ENCODE data around the gene C2CD4A. TPM values are rescaled to one million over a fixed set of nuclear protein-coding genes. Genes with fewer than 3 reads are reported as not detected.

C2CD4A gene
- total RNA-seq, 1 donor from 2014 or later: not detected

GRCh38 chr15:62115847-62116246, 49.1 kb downstream of the C2CD4A start:
- no peaks in the 10 kb centered on the region for H3K36me3 Mint-ChIP-seq (ENCODE audit: low read depth)
- H3K27me3 Mint-ChIP-seq: peaks cover 15% of the 10 kb centered on the region
- no peaks in the 10 kb centered on the region for H3K9me3 Mint-ChIP-seq
- ATAC-seq (ENCODE audit: low read depth) (no peak), DNase-seq (no peak)
- H3K4me1 Mint-ChIP-seq: no peaks in the 10 kb centered on the region
- TF ChIP-seq CTCF (IDR thresholded peaks at IDR 0.05): no peak
- POLR2A ChIA-PET: no interaction called here
- CTCF ChIA-PET: no interaction called here
- intact Hi-C loops (cut with micrococcal nuclease): no loop called here
- no peak overlapping the region for H3K4me3 Mint-ChIP-seq
- no peak overlapping the region for H3K27ac Mint-ChIP-seq

- H3K27ac Mint-ChIP-seq: no peak overlapping the region
- intact Hi-C loops (cut with micrococcal nuclease): no loop called here
- no peak overlapping the region for H3K4me3 Mint-ChIP-seq
- peaks cover 15% of the 10 kb centered on the region for H3K27me3 Mint-ChIP-seq
- ChIA-PET CTCF (no interaction called here), POLR2A (no interaction called here)
- H3K4me1 Mint-ChIP-seq: no peaks in the 10 kb centered on the region
- no peak for DNase-seq
- ATAC-seq (ENCODE audit: low read depth): no peak
- no peaks in the 10 kb centered on the region for H3K36me3 Mint-ChIP-seq (ENCODE audit: low read depth)
- no peak for TF ChIP-seq CTCF (IDR thresholded peaks at IDR 0.05)
- H3K9me3 Mint-ChIP-seq: no peaks in the 10 kb centered on the region
Observed at GRCh38 chr15:62118520-62119226, 51.9 kb downstream of the C2CD4A start.

- ChIA-PET CTCF (no interaction called here), POLR2A (no interaction called here)
- H3K27ac Mint-ChIP-seq: no peak overlapping the region
- ATAC-seq (ENCODE audit: low read depth) (no peak), DNase-seq (no peak)
- intact Hi-C loops (cut with micrococcal nuclease): no loop called here
- no peak for TF ChIP-seq CTCF (IDR thresholded peaks at IDR 0.05)
- peaks cover 13% of the 10 kb centered on the region for H3K27me3 Mint-ChIP-seq
- peaks cover 4% of the 10 kb centered on the region for H3K4me1 Mint-ChIP-seq
- H3K9me3 Mint-ChIP-seq: no peaks in the 10 kb centered on the region
- no peaks in the 10 kb centered on the region for H3K36me3 Mint-ChIP-seq (ENCODE audit: low read depth)
- H3K4me3 Mint-ChIP-seq: no peak overlapping the region
Observed at GRCh38 chr15:62119227-62119864, 52.6 kb downstream of the C2CD4A start.

GRCh38 chr15:62119874-62120273, 53.1 kb downstream of the C2CD4A start:
- Mint-ChIP-seq H3K4me1 (peaks cover 8% of the 10 kb centered on the region), H3K36me3 (ENCODE audit: low read depth) (no peaks in the 10 kb centered on the region), H3K4me3 (no peak overlapping the region), H3K27me3 (peaks cover 11% of the 10 kb centered on the region), H3K9me3 (no peaks in the 10 kb centered on the region), H3K27ac (no peak overlapping the region)
- ChIA-PET CTCF (no interaction called here), POLR2A (no interaction called here)
- DNase-seq: no peak
- intact Hi-C loops (cut with micrococcal nuclease): no loop called here
- ATAC-seq (ENCODE audit: low read depth): no peak
- no peak for TF ChIP-seq CTCF (IDR thresholded peaks at IDR 0.05)

Other genes with a start within 250 kb of the C2CD4A start
- 140 and 172 TPM in 2 replicates for gene VPS13C, start 6.5 kb upstream of the C2CD4A start, total RNA-seq
- gene C2CD4B, start 98.3 kb downstream of the C2CD4A start, total RNA-seq: not detected in 2 replicates

Data from activated B cell treated with CpG ODN at 0.5 μM for 24 hours (primary cell).